Omental fat pad (tissue), 4 donors: ENCODE measurements around the gene ADGRG1. TPM values are rescaled to one million over a fixed set of nuclear protein-coding genes. Genes with fewer than 3 reads are reported as not detected.

Source experiments
- ATAC-seq: fragments of 150-250 bp; one replicate; pipeline ENCODE4 v1.9.1; 2016; ENCODE audit warnings: mild to moderate bottlenecking, moderate library complexity; ENCODE audit not compliant: low FRiP score
- DNase-seq: peaks from one replicate; pipeline ENCODE4 v3.0.0-alpha.2; 2019; ENCODE audit warnings: low spot score
- CTCF ChIP-seq, 3 donors: fragments of 450-650 bp; IDR thresholded peaks; one replicate each; pipeline ENCODE4 v1.5.1; 2016 to 2017; ENCODE audit warnings: antibody characterized with exemption in 3 of 3, mild to moderate bottlenecking in 3 of 3, moderate library complexity in 2 of 3
- total RNA-seq, 4 donors: library from RNA; depleted of rRNA; stranded (reverse); fragments of >200 nt; gene quantifications; one replicate each; pipeline ENCODE4 v1.1.0, GENCODE V29; 2016

The ADGRG1 gene
- total RNA-seq, 4 donors from 2014 or later, result 15.3 to 99.1 (median 70.5) TPM

DNA sequence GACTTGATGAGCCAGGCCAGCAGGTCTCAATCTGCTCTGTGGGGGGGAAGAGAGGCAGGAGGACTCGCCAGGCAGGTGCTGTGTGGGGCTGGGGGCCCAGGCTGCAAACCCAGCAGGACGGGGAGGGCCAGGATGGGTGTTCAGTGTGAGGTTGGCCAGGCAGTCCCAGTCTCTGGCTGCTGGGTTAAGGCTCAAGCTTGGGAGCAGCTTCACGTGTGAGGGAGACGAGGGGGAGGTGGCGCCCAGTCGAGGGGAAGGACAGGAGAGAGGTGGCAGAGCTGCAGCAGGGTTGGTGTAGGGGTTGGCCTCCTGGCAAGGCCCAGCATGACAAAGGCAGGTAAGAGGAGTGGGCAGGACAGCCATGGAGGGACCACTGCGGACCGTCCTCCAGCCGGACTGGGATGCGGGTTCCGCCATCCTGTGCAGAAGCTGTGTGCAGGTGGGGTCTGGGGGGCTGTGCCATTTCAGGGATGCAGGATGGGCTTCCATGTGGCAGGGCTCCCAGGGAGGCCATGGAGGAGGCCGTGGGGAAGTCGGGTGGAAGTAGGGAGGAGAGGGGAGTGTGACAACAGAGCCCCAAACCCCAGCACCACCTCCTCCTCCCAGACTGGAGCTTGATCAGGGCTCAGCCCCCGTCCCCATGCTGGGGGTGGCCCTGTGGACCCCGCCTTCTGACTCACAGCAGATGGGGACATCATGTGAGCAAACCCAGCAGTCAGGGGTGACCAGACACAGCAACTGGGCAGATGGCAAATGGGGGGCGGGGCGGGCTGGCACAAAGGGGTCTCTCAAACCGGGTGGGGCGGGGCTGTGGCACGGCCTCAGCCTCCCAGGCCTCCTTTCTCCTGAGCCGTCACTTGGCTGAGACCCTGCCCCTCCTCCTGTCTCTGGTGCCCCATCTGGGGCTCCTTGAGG lies 2.8 kb downstream of the ADGRG1 start:
- no peak for TF ChIP-seq CTCF (IDR thresholded peaks at IDR 0.05)
- DNase-seq (no peak), ATAC-seq (no peak)

GRCh38 chr16:57632568-57632967 lies 4.1 kb downstream of the ADGRG1 start:
- no peak for ATAC-seq
- no peak for TF ChIP-seq CTCF (IDR thresholded peaks at IDR 0.05)
- DNase-seq, result no peak

- no peak for TF ChIP-seq CTCF (IDR thresholded peaks at IDR 0.05)
- DNase-seq (no peak), ATAC-seq (no peak)
Measured at GRCh38 chr16:57633383-57634064, 5.1 kb downstream of the ADGRG1 start.

GRCh38 chr16:57634171-57634570 lies 5.7 kb downstream of the ADGRG1 start:
- no peak for DNase-seq
- no peak for TF ChIP-seq CTCF (IDR thresholded peaks at IDR 0.05)
- ATAC-seq, result no peak

DNA sequence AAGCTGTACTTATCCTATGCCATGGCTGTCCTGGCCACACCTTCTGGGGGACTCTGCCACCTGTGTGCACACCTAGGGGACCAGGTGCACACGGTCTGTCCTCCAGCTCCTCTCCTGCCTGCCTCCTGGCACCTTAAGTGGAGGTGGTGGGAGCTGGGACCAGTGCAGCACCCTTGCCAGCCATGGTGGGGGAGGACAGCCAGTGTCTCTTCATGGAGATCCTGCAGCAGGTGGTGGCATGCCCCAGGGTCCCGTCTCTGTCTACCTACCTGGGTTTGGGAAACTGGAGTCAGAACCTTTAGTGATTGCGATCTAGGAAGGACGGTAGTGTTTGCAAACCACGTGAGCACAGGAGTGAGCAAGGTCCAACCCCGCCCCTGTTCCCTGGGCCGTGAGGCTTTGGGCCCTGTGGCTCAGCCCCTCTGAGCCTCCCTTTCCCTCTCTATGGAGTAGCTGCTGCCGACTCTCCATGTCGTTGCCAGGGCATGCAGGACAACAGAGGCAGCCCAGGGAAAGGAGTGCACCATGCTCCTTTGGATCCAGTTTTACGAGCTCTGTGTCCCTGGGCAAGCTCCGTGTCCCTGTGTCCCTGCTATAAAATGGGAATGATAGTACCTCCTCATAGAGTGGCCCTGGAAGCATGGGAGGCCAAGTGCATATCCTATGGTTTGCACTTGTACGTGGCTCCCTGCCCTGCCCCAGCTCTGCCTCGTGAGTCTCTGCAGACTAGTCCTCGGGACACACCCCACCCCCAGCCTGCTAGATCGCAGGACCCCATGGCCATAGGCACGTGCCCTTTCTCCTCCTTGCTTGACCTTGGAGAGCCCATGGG lies 7.1 kb downstream of the ADGRG1 start:
- DNase-seq, result no peak
- ATAC-seq, result no peak
- TF ChIP-seq CTCF (IDR thresholded peaks at IDR 0.05), result no peak

DNA sequence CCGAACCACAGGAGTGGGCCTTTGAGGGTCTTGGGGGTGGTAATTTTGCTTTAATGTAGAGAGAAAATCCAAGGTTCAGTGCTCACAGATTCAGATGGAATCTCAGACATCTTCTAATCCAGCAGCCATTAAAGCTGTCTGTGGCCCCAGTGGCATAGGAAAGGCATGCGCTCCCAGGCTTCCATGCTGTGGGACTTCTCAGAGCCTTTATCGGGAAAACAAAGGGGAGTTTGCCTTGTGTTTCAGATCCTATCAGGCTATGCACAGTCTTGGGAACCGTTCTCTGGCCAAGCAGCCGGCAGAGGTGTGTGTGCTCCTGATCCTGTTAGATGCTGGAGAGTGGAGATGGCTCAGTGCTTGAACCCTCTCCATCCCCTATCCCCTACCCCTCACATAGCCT lies 7.8 kb downstream of the ADGRG1 start:
- no peak for DNase-seq
- ATAC-seq, result no peak
- no peak for TF ChIP-seq CTCF (IDR thresholded peaks at IDR 0.05)
